GM12872 (cell line): ENCODE measurements around the gene ITGBL1.

ENCODE experiments used
- CTCF ChIP-seq: IDR thresholded peaks from 3 replicates; pipeline ENCODE4 v1.5.1; 2011; ENCODE audit warnings: low read depth, mild to moderate bottlenecking, low read length, moderate library complexity; ENCODE audit not compliant: insufficient read depth

ITGBL1 gene

GRCh38 chr13:101614491-101614890 is 162.0 kb downstream of the ITGBL1 start:
- TF ChIP-seq CTCF, result no peak

DNA sequence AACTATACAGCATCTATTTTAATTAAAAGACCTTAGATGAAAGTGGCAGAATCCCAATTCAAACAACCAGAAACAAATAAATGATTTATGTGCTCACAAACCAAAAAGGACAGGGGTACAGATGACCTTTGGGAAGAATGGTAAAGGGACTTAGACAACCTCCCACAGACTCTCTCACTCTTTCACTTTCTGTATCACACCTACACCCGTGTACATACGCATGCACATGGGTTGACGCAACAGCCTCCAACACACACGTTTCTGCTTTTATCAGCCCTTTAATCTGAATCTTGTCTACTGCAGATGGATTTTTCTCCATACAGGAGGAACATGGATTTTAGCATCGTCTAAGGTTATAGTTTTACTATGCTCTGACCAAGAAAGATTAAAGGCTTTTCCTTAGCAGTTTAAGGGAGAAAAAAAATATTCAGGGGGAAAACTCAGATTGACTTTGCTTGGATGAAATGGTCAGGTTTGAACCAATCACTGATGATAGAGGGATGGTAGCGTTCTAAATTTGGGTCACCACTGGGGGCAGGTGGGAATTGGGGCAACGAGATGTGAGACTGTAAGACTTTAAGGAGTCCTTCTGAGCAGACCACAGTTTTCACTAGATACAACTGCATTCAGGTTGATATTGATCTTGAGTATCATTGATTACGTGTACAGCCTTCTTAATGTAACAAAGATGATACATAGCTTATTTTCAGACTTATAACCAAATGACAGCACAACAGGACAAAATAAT is 166.1 kb downstream of the ITGBL1 start:
- no peak for TF ChIP-seq CTCF

GRCh38 chr13:101621099-101621498 is 168.6 kb downstream of the ITGBL1 start:
- no peak for TF ChIP-seq CTCF

DNA sequence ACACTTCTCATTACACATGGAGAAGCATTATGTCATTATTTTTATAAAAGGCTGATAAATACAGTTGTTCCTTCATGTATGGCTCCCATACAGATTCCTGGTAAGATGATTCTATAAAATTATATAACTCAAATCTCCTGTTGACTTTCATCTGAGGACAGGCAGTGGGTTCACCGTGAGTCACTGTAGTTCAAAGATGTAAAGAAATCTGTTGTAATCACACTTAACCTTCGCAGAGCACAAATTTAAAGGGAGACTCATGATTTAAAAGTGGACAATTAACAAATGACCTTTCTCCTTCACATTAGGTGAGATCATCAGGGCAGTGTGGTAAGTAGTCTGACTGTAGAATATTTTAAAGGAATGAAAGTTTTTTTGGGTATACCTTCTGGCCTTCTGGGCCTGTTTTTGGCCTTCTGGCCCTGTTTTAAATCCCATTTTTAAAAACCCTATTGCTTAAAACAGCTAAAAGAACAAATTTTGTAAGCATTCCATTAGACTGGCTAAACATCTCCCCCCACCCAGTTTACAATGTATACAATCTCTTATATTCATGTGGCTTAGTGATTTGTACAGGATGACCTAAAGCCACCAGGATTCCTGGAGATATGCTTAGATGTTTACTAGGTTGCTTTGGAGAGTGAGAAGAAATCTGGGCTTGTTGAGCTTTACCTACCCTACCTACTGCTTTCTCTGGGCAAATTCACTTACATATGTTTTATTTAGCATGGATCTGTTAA is 171.2 kb downstream of the ITGBL1 start:
- no peak for TF ChIP-seq CTCF

DNA sequence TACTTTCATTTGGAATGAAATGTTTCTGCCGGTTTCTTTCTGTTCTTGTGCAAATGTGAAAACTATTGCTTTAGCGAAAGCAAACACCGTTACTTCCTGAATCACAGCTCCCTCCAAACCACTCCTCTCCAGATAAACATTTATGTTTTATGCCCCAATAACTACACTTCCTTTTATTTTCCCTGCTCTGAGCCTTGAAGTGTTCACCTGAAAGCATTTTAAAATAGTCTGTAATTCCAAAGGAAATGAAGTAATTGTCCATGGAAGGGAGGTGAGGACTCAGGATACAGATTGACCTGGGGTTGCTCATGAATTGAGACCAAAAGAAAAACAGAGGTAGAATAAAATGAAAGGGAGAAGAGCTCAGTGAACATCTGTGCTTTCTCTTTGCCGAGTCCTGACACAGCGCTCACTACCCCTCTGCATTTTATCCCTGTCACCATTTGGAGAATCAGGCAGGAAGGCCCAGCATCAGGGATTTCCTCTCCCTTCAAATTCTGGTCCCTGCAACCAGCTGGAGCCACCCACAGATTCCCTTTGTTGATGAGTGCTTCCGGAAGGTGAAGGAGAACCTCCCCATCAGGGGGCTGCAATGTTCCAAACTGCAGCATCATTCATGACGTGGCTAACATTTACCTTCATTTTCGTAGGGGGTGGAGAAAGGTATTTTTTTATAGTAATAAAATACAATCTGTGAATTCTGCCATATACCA is 171.9 kb downstream of the ITGBL1 start:
- TF ChIP-seq CTCF, result no peak

GRCh38 chr13:101624981-101625380 is 172.5 kb downstream of the ITGBL1 start:
- TF ChIP-seq CTCF, result no peak

- no peak for TF ChIP-seq CTCF
Observed at GRCh38 chr13:101626925-101627555, 174.6 kb downstream of the ITGBL1 start.
